ENCODE results near the gene FASN.

The FASN gene

GRCh38 chr17:82034371-82035011 lies 63.5 kb downstream of the FASN start:
- H3K4me1 ChIP-seq (ENCODE audit: control insufficient read depth, insufficient read depth, low read length) = no peaks in the 10 kb centered on the region
- no peak overlapping the region for H3K9ac ChIP-seq (ENCODE audit: low read depth, low read length)
- peaks cover 4% of the 10 kb centered on the region for H3K36me3 ChIP-seq (ENCODE audit: control insufficient read depth, insufficient read depth, low read length)
- peaks cover 4% of the 10 kb centered on the region for H3K27me3 ChIP-seq (ENCODE audit: control insufficient read depth, insufficient read depth, low read length)
- H3K9me3 ChIP-seq (ENCODE audit: control insufficient read depth, insufficient read depth, low read length) = no peaks in the 10 kb centered on the region
- H3K4me3 ChIP-seq (ENCODE audit: low read depth, low read length) = peak overlapping the region; percentile 18

GRCh38 chr17:82033359-82034085 lies 64.5 kb downstream of the FASN start:
- Histone ChIP-seq H3K27me3 (ENCODE audit: control insufficient read depth, insufficient read depth, low read length) (peaks cover 2% of the 10 kb centered on the region), H3K9ac (ENCODE audit: low read depth, low read length) (peak overlapping the region; percentile 62), H3K9me3 (ENCODE audit: control insufficient read depth, insufficient read depth, low read length) (no peaks in the 10 kb centered on the region), H3K4me1 (ENCODE audit: control insufficient read depth, insufficient read depth, low read length) (no peaks in the 10 kb centered on the region), H3K4me3 (ENCODE audit: low read depth, low read length) (peak overlapping the region; percentile 8), H3K36me3 (ENCODE audit: control insufficient read depth, insufficient read depth, low read length) (peaks cover 6% of the 10 kb centered on the region)

- Histone ChIP-seq H3K36me3 (ENCODE audit: control insufficient read depth, insufficient read depth, low read length) (peaks cover 14% of the 10 kb centered on the region), H3K9ac (ENCODE audit: low read depth, low read length) (peak overlapping the region; percentile 62), H3K27me3 (ENCODE audit: control insufficient read depth, insufficient read depth, low read length) (peaks cover 2% of the 10 kb centered on the region), H3K9me3 (ENCODE audit: control insufficient read depth, insufficient read depth, low read length) (no peaks in the 10 kb centered on the region), H3K4me3 (ENCODE audit: low read depth, low read length) (peak overlapping the region; percentile 64), H3K4me1 (ENCODE audit: control insufficient read depth, insufficient read depth, low read length) (no peaks in the 10 kb centered on the region)
These were observed 66.0 kb downstream of the FASN start for GRCh38 chr17:82031885-82032627.

- H3K4me1 ChIP-seq (ENCODE audit: control insufficient read depth, insufficient read depth, low read length) = no peaks in the 10 kb centered on the region
- H3K9me3 ChIP-seq (ENCODE audit: control insufficient read depth, insufficient read depth, low read length) = no peaks in the 10 kb centered on the region
- H3K4me3 ChIP-seq (ENCODE audit: low read depth, low read length) = peak within 1 kb of the TSS; percentile 64
- peak within 1 kb of the TSS; percentile 62 for H3K9ac ChIP-seq (ENCODE audit: low read depth, low read length)
- H3K27me3 ChIP-seq (ENCODE audit: control insufficient read depth, insufficient read depth, low read length) = no peaks in the 10 kb centered on the region
- peaks cover 14% of the 10 kb centered on the region for H3K36me3 ChIP-seq (ENCODE audit: control insufficient read depth, insufficient read depth, low read length)
These were observed 66.6 kb downstream of the FASN start, which contains the start of gene RAC3 for GRCh38 chr17:82031303-82031884. TSS of gene RAC3 (plus strand) at chr17:82031678. CDS start at chr17:82031762, 84 bp downstream.

GRCh38 chr17:82030470-82031302 lies 67.3 kb downstream of the FASN start:
- no peaks in the 10 kb centered on the region for H3K9me3 ChIP-seq (ENCODE audit: control insufficient read depth, insufficient read depth, low read length)
- no peak overlapping the region for H3K9ac ChIP-seq (ENCODE audit: low read depth, low read length)
- no peaks in the 10 kb centered on the region for H3K4me1 ChIP-seq (ENCODE audit: control insufficient read depth, insufficient read depth, low read length)
- H3K36me3 ChIP-seq (ENCODE audit: control insufficient read depth, insufficient read depth, low read length) = peaks cover 14% of the 10 kb centered on the region
- H3K4me3 ChIP-seq (ENCODE audit: low read depth, low read length) = peak overlapping the region; percentile 52
- H3K27me3 ChIP-seq (ENCODE audit: control insufficient read depth, insufficient read depth, low read length) = no peaks in the 10 kb centered on the region

- Histone ChIP-seq H3K9ac (ENCODE audit: low read depth, low read length) (no peak overlapping the region), H3K4me1 (ENCODE audit: control insufficient read depth, insufficient read depth, low read length) (no peaks in the 10 kb centered on the region), H3K4me3 (ENCODE audit: low read depth, low read length) (no peak overlapping the region), H3K36me3 (ENCODE audit: control insufficient read depth, insufficient read depth, low read length) (peaks cover 14% of the 10 kb centered on the region), H3K9me3 (ENCODE audit: control insufficient read depth, insufficient read depth, low read length) (no peaks in the 10 kb centered on the region), H3K27me3 (ENCODE audit: control insufficient read depth, insufficient read depth, low read length) (no peaks in the 10 kb centered on the region)
These were observed 68.0 kb downstream of the FASN start for GRCh38 chr17:82029990-82030469.

- H3K27me3 ChIP-seq (ENCODE audit: control insufficient read depth, insufficient read depth, low read length) = no peaks in the 10 kb centered on the region
- no peaks in the 10 kb centered on the region for H3K9me3 ChIP-seq (ENCODE audit: control insufficient read depth, insufficient read depth, low read length)
- H3K36me3 ChIP-seq (ENCODE audit: control insufficient read depth, insufficient read depth, low read length) = peaks cover 14% of the 10 kb centered on the region
- H3K4me3 ChIP-seq (ENCODE audit: low read depth, low read length) = no peak overlapping the region
- no peaks in the 10 kb centered on the region for H3K4me1 ChIP-seq (ENCODE audit: control insufficient read depth, insufficient read depth, low read length)
- no peak overlapping the region for H3K9ac ChIP-seq (ENCODE audit: low read depth, low read length)
These were observed 68.6 kb downstream of the FASN start for GRCh38 chr17:82029391-82029790.

- peaks cover 14% of the 10 kb centered on the region for H3K36me3 ChIP-seq (ENCODE audit: control insufficient read depth, insufficient read depth, low read length)
- no peaks in the 10 kb centered on the region for H3K27me3 ChIP-seq (ENCODE audit: control insufficient read depth, insufficient read depth, low read length)
- no peak overlapping the region for H3K4me3 ChIP-seq (ENCODE audit: low read depth, low read length)
- no peaks in the 10 kb centered on the region for H3K9me3 ChIP-seq (ENCODE audit: control insufficient read depth, insufficient read depth, low read length)
- H3K9ac ChIP-seq (ENCODE audit: low read depth, low read length) = no peak overlapping the region
- H3K4me1 ChIP-seq (ENCODE audit: control insufficient read depth, insufficient read depth, low read length) = no peaks in the 10 kb centered on the region
These were observed 69.1 kb downstream of the FASN start for GRCh38 chr17:82028966-82029365.
